Endothelial cell of umbilical vein (primary cell): ENCODE data around the gene ZNF225. TPM values are rescaled to one million over a fixed set of nuclear protein-coding genes. Genes with fewer than 3 reads are reported as not detected.

Experiments
- BruUV-seq: library from RNA; stranded (reverse); fragments of 400-500 nt; replicated peaks from 2 replicates; lab custom pipeline; 2021; lab: Mats Ljungman, UMichigan
- CTCF ChIA-PET: fragments of 300-600, 350-600 bp; sonication (Branson Sonifier 250); formaldehyde crosslinking; loops from one replicate; lab custom pipeline; 2021; ENCODE audit warnings: antibody characterized with exemption, inconsistent platforms; lab: Charles Lee
- POLR2A ChIA-PET: fragments of 300-600, 350-600 bp; sonication (Branson Sonifier 250); formaldehyde crosslinking; loops from one replicate; lab custom pipeline; 2021; ENCODE audit warnings: antibody characterized with exemption, inconsistent platforms; lab: Charles Lee
- DNase-seq: peaks from one replicate; pipeline ENCODE4 v3.0.0-alpha.2; 2011; ENCODE audit warnings: low read depth, low spot score
- FAIRE-seq: peaks from 2 replicates; lab custom pipeline; 2011; peaks lifted over from hg19 to GRCh38; lab: Jason Lieb, UNC
- H2AFZ ChIP-seq: 2 replicates; pipeline ENCODE4 v1.6.0; 2012; ENCODE audit warnings: low read depth, low read length, control low read depth, inconsistent platforms
- H3K27ac ChIP-seq: 2 replicates; pipeline ENCODE4 v1.5.1; 2011; ENCODE audit warnings: low read depth, mild to moderate bottlenecking, control low read depth, low read length, moderate library complexity; ENCODE audit not compliant: insufficient read depth
- H3K27me3 ChIP-seq, 2 experiments: 2 replicates each; pipeline versions ENCODE4 v1.6.0 to v1.6.1; 2011; ENCODE audit warnings: low read length in 2 of 2, mixed read lengths in 1 of 2; ENCODE audit not compliant: control insufficient read depth in 2 of 2, insufficient read depth in 2 of 2
- H3K36me3 ChIP-seq, 2 experiments: 2 replicates in 1 of 2; 3 replicates in 1 of 2; pipeline ENCODE4 v1.5.1; 2011; ENCODE audit warnings: low read length in 2 of 2, mild to moderate bottlenecking in 1 of 2, moderate library complexity in 1 of 2; ENCODE audit not compliant: control insufficient read depth in 2 of 2, insufficient read depth in 2 of 2; ENCODE audit errors: extremely low read depth in 1 of 2
- H3K4me1 ChIP-seq: 3 replicates; pipeline ENCODE4 v1.5.1; 2011; ENCODE audit warnings: mild to moderate bottlenecking, low read length; ENCODE audit not compliant: control insufficient read depth, insufficient read depth; ENCODE audit errors: extremely low read depth
- H3K4me2 ChIP-seq: 2 replicates; pipeline ENCODE4 v1.6.1; 2011; ENCODE audit warnings: low read length, control low read depth, mixed read lengths; ENCODE audit not compliant: insufficient read depth
- H3K4me3 ChIP-seq, 3 experiments: fragments of 200-600 bp in 1 of 3; sonication (generic), shearing (Covaris generic) in 1 of 3; replicated peaks in 1 of 3; 2 replicates each; pipeline ENCODE4 v1.5.1; 2011 to 2016; ENCODE audit warnings: control low read depth in 3 of 3, low read length in 3 of 3, mild to moderate bottlenecking in 2 of 3, inconsistent platforms in 1 of 3, low read depth in 1 of 3, moderate library complexity in 1 of 3; ENCODE audit not compliant: insufficient read depth in 1 of 3
- H3K79me2 ChIP-seq: 2 replicates; pipeline ENCODE4 v1.6.0; 2012; ENCODE audit warnings: low read length, inconsistent platforms; ENCODE audit not compliant: control insufficient read depth, insufficient read depth
- H3K9ac ChIP-seq: replicated peaks from 2 replicates; pipeline ENCODE3; 2011; ENCODE audit warnings: low read length, control low read depth; ENCODE audit not compliant: insufficient read depth; ENCODE audit errors: extremely low read depth
- H3K9me1 ChIP-seq: replicated peaks from 3 replicates; pipeline ENCODE4 v1.6.0; 2011; ENCODE audit warnings: mild to moderate bottlenecking, low read length; ENCODE audit not compliant: control insufficient read depth, insufficient read depth; ENCODE audit errors: extremely low read depth
- H3K9me3 ChIP-seq: replicated peaks from 2 replicates; pipeline ENCODE4 v1.5.1; 2012; ENCODE audit warnings: low read length, inconsistent platforms; ENCODE audit not compliant: control insufficient read depth, insufficient read depth
- H4K20me1 ChIP-seq: replicated peaks from 2 replicates; pipeline ENCODE3; 2011; ENCODE audit warnings: mild to moderate bottlenecking, low read length; ENCODE audit not compliant: control insufficient read depth, insufficient read depth; ENCODE audit errors: extremely low read depth
- CTCF ChIP-seq, 2 donors: IDR thresholded peaks; 1 replicate in 1 of 2; 2 replicates in 1 of 2; pipeline ENCODE4 v1.5.1; 2011; ENCODE audit warnings: low read length in 2 of 2, mild to moderate bottlenecking in 2 of 2, moderate library complexity in 2 of 2, control low read depth in 1 of 2, inconsistent platforms in 1 of 2, low read depth in 1 of 2; ENCODE audit not compliant: insufficient read depth in 1 of 2; ENCODE audit errors: extremely low read depth in 1 of 2
- EZH2 ChIP-seq: IDR thresholded peaks from 2 replicates; pipeline ENCODE4 v1.6.1; 2012; ENCODE audit warnings: borderline replicate concordance, low read depth, mild to moderate bottlenecking, moderate library complexity, low read length, inconsistent platforms; ENCODE audit not compliant: severe bottlenecking
- FOS ChIP-seq: IDR thresholded peaks from 2 replicates; pipeline ENCODE4 v1.6.1; 2011; ENCODE audit warnings: mild to moderate bottlenecking, low read length, moderate library complexity, borderline replicate concordance; ENCODE audit not compliant: insufficient read depth
- GATA2 ChIP-seq: IDR thresholded peaks from 2 replicates; pipeline ENCODE4 v1.7.0; 2011; ENCODE audit warnings: low read depth, mild to moderate bottlenecking, moderate library complexity, mixed read lengths, low read length; ENCODE audit not compliant: insufficient read length, insufficient read depth
- JUN ChIP-seq: IDR thresholded peaks from 2 replicates; pipeline ENCODE4 v1.6.1; 2011; ENCODE audit warnings: borderline replicate concordance, low read depth; ENCODE audit not compliant: insufficient read length, insufficient read depth
- MYC ChIP-seq: IDR thresholded peaks from one replicate; pipeline ENCODE4 v1.6.1; 2011; ENCODE audit warnings: mild to moderate bottlenecking, low read depth, low read length
- POLR2A ChIP-seq: IDR thresholded peaks from 2 replicates; pipeline ENCODE4 v1.6.1; 2012; ENCODE audit warnings: low read depth, mild to moderate bottlenecking, control low read depth, low read length
- POLR2AphosphoS5 ChIP-seq: IDR thresholded peaks from 2 replicates; pipeline ENCODE4 v1.6.1; 2012; ENCODE audit warnings: low read depth, mild to moderate bottlenecking, control low read depth, low read length, moderate library complexity; ENCODE audit not compliant: insufficient read depth
- dilution Hi-C: fragments of 300-500 bp; cut with MboI; formaldehyde crosslinking; loops from one replicate; pipeline ENCODE4 v1.15.0; 2019; ENCODE audit warnings: low sequenced_read_pairs; ENCODE audit not compliant: extremely low pct_ligation_motif_present
- intact Hi-C: fragments of 100-400 bp; cut with micrococcal nuclease; formaldehyde crosslinking; loops from one replicate; pipeline ENCODE4 v1.10.0; 2022
- polyA plus RNA-seq, 4 experiments: library from polyadenylated mRNA; depleted of rRNA in 3 of 4; stranded (reverse) in 3 of 4; unstranded in 1 of 4; fragments of >200 nt; gene quantifications; 2 replicates each; pipeline versions ENCODE4 v1.2.1 to v1.2.3, GENCODE V29; 2011 to 2012; ENCODE audit warnings: missing spikeins in 1 of 4
- total RNA-seq: library from RNA; stranded (reverse); gene quantifications from 2 replicates; pipeline ENCODE4 v1.2.3, GENCODE V29; 2021
- TF ChIP-seq, protein P1 (sequence below): IDR thresholded peaks from 2 replicates; pipeline ENCODE4 v1.6.1; 2011; ENCODE audit not compliant: insufficient read depth, insufficient read length

Gene ZNF225
- total and polyA plus RNA-seq, 2 donors (not counting 3 experiments of a cell fraction or from before 2014, with no cell fraction given): 0.92 to 3.9 TPM

DNA sequence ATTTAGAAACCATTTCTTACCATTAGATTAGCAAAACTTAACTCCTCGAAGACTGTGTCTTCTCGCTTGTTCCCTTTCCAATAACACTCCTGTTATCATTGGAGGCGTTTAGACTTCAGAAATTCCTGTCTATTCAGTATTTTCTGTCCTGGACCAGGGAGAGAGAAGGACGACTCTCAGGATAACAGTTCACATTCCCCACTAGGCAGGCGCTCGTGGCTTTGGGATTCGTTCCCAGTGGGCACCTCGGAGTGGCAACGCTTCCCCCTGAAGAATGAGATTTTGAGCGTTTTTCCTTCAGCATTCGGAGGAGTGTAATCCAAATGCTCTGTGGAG is 429 bp upstream of the ZNF225 start:
- Histone ChIP-seq H3K36me3 (no peaks in the 10 kb centered on the region), H3K4me2 (peak overlapping the region; percentile 92), H3K4me3 (peak overlapping the region; percentile 80 to 94 (median 84)), H3K9me1 (no peaks in the 10 kb centered on the region), H3K9me3 (peaks cover 7% of the 10 kb centered on the region), H4K20me1 (no peaks in the 10 kb centered on the region), H3K79me2 (no peaks in the 10 kb centered on the region), H3K9ac (peak overlapping the region; percentile 70), H3K27ac (peak overlapping the region; percentile 32), H3K4me1 (peaks cover 6% of the 10 kb centered on the region), H2AFZ (peak overlapping the region; percentile 79), H3K27me3 (no peaks in the 10 kb centered on the region)
- POLR2A ChIA-PET: no interaction called here
- CTCF ChIA-PET: no interaction called here
- FAIRE-seq (no peak), DNase-seq (no peak)
- dilution Hi-C loops (no loop called here), intact Hi-C loops (loop anchor here (1.0 to 10.0 kb wide), 16 partner anchors 18 to 388 kb away; partner anchors contain the start of genes SMG9, ZNF112, ZNF155 and ZNF180)
- BruUV-seq: no TSS peak
- TF ChIP-seq EZH2 (no peak), POLR2A (no peak), MYC (no peak), POLR2AphosphoS5 (no peak), CTCF (IDR thresholded peaks at IDR 0.05; ENCODE audit: extremely low read depth in 1 of 2, insufficient read depth in 1 of 2, low read depth in 1 of 2, low read length in 2 of 2) (no peak), JUN (no peak), GATA2 (no peak), FOS (no peak)
- TF ChIP-seq, protein P1, sequence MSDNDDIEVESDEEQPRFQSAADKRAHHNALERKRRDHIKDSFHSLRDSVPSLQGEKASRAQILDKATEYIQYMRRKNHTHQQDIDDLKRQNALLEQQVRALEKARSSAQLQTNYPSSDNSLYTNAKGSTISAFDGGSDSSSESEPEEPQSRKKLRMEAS: no peak
